IPS-18c (cell line): Measurements from ENCODE around the gene DKK2.

Experiments used
- H3K4me3 ChIP-seq: 2 replicates; pipeline ENCODE4 v1.7.0; 2013; ENCODE audit warnings: low read depth, mild to moderate bottlenecking, low read length, moderate library complexity; ENCODE audit not compliant: insufficient read depth
- H3K9me3 ChIP-seq: one replicate; pipeline ENCODE4 v1.6.1; 2013; ENCODE audit warnings: mild to moderate bottlenecking, low read length, moderate library complexity; ENCODE audit not compliant: control insufficient read depth, insufficient read depth

DKK2 gene

GRCh38 chr4:106875340-106875739 is 160.8 kb downstream of the DKK2 start:
- Histone ChIP-seq H3K4me3 (no peak overlapping the region), H3K9me3 (no peaks in the 10 kb centered on the region)
